IPS-18c (cell line): ENCODE data around the gene NCAPH2.

Source experiments
- H3K4me3 ChIP-seq: 2 replicates; pipeline ENCODE4 v1.7.0; 2013; ENCODE audit warnings: low read depth, mild to moderate bottlenecking, low read length, moderate library complexity; ENCODE audit not compliant: insufficient read depth
- H3K9me3 ChIP-seq: one replicate; pipeline ENCODE4 v1.6.1; 2013; ENCODE audit warnings: mild to moderate bottlenecking, low read length, moderate library complexity; ENCODE audit not compliant: control insufficient read depth, insufficient read depth

NCAPH2 gene

GRCh38 chr22:50507991-50508884 is at the start of gene NCAPH2:
TSS of gene NCAPH2 (plus strand) at chr22:50508224. CDS start at chr22:50508338, 114 bp downstream.
- peak within 1 kb of the TSS; percentile 87 for H3K4me3 ChIP-seq
- peaks cover 3% of the 10 kb centered on the region for H3K9me3 ChIP-seq

- H3K4me3 ChIP-seq = no peak overlapping the region
- peaks cover 2% of the 10 kb centered on the region for H3K9me3 ChIP-seq
Measured at GRCh38 chr22:50459016-50459415, 49.0 kb upstream of the NCAPH2 start.

- H3K4me3 ChIP-seq = no peak overlapping the region
- H3K9me3 ChIP-seq = peaks cover 2% of the 10 kb centered on the region
Measured at GRCh38 chr22:50459496-50460140, 48.4 kb upstream of the NCAPH2 start.

GRCh38 chr22:50460938-50461337 is 47.1 kb upstream of the NCAPH2 start:
- H3K9me3 ChIP-seq = peaks cover 2% of the 10 kb centered on the region
- no peak overlapping the region for H3K4me3 ChIP-seq

GRCh38 chr22:50461536-50461935 is 46.5 kb upstream of the NCAPH2 start:
- Histone ChIP-seq H3K4me3 (no peak overlapping the region), H3K9me3 (peaks cover 2% of the 10 kb centered on the region)

GRCh38 chr22:50461979-50462540 is 46.0 kb upstream of the NCAPH2 start:
- Histone ChIP-seq H3K4me3 (no peak overlapping the region), H3K9me3 (peaks cover 2% of the 10 kb centered on the region)

GRCh38 chr22:50463188-50463900 is 44.7 kb upstream of the NCAPH2 start:
- Histone ChIP-seq H3K9me3 (peaks cover 2% of the 10 kb centered on the region), H3K4me3 (no peak overlapping the region)

- Histone ChIP-seq H3K9me3 (peaks cover 2% of the 10 kb centered on the region), H3K4me3 (no peak overlapping the region)
Measured at GRCh38 chr22:50464451-50464850, 43.6 kb upstream of the NCAPH2 start.

- Histone ChIP-seq H3K4me3 (no peak overlapping the region), H3K9me3 (peaks cover 2% of the 10 kb centered on the region)
Measured at GRCh38 chr22:50465066-50465930, 42.7 kb upstream of the NCAPH2 start.

GRCh38 chr22:50467341-50467740 is 40.7 kb upstream of the NCAPH2 start:
- H3K4me3 ChIP-seq = no peak overlapping the region

GRCh38 chr22:50467773-50468440 is 40.1 kb upstream of the NCAPH2 start:
- Histone ChIP-seq H3K9me3 (no peaks in the 10 kb centered on the region), H3K4me3 (no peak overlapping the region)

More at GRCh38 chr22:50467341-50467740, 40.7 kb upstream of the NCAPH2 start:
- no peaks in the 10 kb centered on the region for H3K9me3 ChIP-seq

GRCh38 chr22:50468626-50469025 is 39.4 kb upstream of the NCAPH2 start:
- H3K4me3 ChIP-seq = no peak overlapping the region
- H3K9me3 ChIP-seq = no peaks in the 10 kb centered on the region

GRCh38 chr22:50469377-50470305 is 38.4 kb upstream of the NCAPH2 start:
- H3K4me3 ChIP-seq = no peak overlapping the region
- no peaks in the 10 kb centered on the region for H3K9me3 ChIP-seq

GRCh38 chr22:50470491-50470890 is 37.5 kb upstream of the NCAPH2 start:
- no peak overlapping the region for H3K4me3 ChIP-seq
- no peaks in the 10 kb centered on the region for H3K9me3 ChIP-seq

GRCh38 chr22:50471197-50471847 is 36.7 kb upstream of the NCAPH2 start:
- no peaks in the 10 kb centered on the region for H3K9me3 ChIP-seq
- H3K4me3 ChIP-seq = no peak overlapping the region
